Measurements from ENCODE around the gene DRAXIN.

DRAXIN gene

GRCh38 chr1:11765661-11766428 is 74.3 kb downstream of the DRAXIN start:
- no peak for DNase-seq (ENCODE audit: low spot score)

DNA sequence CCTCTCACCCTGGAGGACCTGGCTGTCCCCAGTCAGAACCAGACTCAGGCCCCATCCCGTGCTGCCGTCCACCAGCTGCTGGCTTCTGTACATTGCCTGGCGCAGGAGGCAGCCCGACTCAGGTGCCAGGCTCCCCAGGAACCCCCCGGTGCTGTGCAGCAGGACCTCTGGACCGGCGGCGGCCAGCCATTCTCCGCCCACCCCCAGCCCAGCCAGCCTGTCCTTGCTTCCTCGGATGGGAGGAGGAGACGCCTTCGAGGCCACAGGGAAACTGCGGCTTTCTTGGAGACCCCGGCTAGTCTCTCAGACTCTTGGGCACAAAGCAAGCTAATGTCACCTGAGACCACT is 74.9 kb downstream of the DRAXIN start:
- no peak for DNase-seq (ENCODE audit: low spot score)

DNA sequence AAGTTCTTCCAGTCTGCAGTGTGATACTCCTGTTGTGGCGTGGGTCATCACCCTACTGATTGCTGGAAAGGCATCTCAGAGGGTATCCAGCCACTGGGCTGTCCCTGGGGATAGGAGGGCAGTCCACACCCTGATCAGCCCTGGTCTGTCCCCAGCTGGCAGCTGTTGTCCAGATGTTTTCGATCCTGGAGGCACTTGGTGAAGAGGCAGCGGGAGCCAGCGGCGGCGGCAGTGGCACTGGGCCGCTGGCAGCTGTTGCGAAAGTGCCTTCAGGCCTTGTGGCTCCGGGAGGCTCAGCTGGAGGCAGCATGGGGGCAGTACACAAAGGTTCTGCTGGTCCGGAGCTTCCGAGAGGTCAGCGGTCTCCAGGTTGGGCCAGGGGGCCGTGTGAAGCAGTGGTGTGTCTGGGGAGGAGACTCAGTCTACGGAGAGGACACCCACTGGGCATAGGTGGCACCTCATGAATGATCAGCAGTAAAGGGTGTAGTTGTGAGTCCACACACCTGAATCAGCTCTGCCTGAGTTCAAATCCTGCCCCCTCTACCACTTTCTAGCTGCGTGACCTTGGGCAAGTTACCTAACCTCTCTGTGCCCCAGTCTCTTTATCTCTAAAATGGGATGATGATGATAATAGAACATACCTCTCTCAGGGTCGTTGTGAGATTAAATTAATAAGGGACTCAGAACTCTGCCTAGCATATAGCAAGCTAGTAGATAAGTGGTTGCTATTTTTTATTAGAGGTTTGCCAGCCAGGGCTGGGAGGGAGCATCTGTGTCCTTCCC is 76.6 kb downstream of the DRAXIN start:
- DNase-seq (ENCODE audit: low spot score) = no peak

- no peak for DNase-seq (ENCODE audit: low spot score)
Observed at GRCh38 chr1:11768821-11769220, 77.3 kb downstream of the DRAXIN start.

DNA sequence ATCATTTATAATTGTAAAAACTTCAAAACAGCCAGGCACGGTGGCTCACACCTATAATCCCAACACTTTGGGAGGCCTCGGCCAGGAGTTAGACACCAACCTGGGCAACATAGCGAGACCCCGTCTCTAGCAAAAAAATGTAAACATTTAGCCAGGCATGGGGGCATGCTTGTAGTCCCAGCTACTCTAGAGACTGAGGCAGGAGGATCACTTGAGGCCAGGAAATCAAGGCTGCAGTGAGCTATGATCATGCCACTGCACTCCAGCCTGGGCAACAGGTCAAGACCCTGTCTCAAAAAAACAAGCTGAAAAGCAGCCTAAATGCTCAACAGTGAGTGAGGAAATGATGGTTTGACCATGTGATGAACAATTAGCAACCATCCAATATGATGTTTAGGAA is 77.8 kb downstream of the DRAXIN start:
- no peak for DNase-seq (ENCODE audit: low spot score)

DNA sequence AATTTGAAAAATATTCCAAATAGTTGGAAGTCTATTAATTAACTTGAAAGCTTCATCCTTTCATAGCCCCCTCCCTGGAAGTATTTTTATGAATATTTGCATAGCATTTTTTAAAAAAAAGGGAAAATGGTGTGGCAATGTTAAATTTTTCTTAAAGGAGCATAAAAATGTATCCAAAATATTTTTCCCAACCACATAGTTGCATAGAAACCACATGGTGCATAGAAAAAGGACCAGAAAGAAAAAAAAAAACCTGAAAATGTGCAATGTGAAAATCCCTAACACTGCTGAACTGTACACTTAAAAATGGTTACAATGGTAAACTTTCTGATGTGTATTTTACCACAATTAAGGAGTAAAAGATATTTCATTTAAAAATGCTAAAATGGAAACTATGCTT is 78.5 kb downstream of the DRAXIN start:
- DNase-seq (ENCODE audit: low spot score) = no peak

GRCh38 chr1:11771481-11772043 is 80.1 kb downstream of the DRAXIN start:
- DNase-seq (ENCODE audit: low spot score) = no peak

- DNase-seq (ENCODE audit: low spot score) = no peak
Observed at GRCh38 chr1:11772458-11772857, 80.9 kb downstream of the DRAXIN start.

DNA sequence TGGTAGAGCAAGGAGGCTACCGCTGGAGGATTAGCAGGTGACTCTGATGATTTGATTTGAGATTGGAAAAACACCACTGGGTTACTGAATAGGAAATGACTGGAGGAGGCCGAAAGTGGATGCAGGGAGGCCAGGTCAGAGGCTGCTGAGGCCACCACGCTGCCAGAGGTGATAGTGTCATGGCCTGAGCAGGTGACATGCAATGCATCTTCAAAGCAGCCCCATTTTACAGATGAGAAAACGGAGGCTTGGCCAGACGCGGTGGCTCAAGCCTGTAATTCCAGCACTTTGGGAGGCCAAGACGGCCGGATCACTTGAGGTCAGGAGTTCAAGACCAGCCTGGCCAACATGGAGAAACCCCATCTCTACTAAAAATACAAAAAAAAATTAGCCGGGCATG is 83.2 kb downstream of the DRAXIN start:
- no peak for DNase-seq (ENCODE audit: low spot score)

Data from kidney capillary endothelial cell (primary cell).